ENCODE data around the gene TEX36.

DNA sequence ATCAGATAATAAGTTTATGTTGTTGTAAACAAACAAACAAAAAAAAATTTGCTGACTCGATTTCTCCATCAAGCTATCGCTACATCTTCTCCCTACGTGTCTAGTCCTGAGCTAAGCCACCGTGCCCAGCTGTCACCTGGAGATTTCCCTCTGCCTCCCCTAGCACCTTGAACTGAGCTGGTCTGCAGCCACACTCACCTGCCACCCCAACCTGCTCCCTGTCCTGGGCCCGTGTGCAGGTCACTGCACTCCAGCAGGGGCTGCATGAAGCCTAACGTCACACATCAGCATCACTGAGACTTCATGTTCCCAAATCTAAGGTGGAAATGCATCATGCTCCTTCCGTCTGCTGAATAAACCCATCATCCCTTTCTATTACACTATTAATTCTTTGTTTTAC lies 44.4 kb downstream of the TEX36 start:
- TF ChIP-seq, protein P1, sequence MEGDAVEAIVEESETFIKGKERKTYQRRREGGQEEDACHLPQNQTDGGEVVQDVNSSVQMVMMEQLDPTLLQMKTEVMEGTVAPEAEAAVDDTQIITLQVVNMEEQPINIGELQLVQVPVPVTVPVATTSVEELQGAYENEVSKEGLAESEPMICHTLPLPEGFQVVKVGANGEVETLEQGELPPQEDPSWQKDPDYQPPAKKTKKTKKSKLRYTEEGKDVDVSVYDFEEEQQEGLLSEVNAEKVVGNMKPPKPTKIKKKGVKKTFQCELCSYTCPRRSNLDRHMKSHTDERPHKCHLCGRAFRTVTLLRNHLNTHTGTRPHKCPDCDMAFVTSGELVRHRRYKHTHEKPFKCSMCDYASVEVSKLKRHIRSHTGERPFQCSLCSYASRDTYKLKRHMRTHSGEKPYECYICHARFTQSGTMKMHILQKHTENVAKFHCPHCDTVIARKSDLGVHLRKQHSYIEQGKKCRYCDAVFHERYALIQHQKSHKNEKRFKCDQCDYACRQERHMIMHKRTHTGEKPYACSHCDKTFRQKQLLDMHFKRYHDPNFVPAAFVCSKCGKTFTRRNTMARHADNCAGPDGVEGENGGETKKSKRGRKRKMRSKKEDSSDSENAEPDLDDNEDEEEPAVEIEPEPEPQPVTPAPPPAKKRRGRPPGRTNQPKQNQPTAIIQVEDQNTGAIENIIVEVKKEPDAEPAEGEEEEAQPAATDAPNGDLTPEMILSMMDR (conservative IDR thresholded peaks at IDR 0.05; ENCODE audit: low read depth, low read length): no peak
- no peak for TF ChIP-seq EZH2 (IDR thresholded peaks at IDR 0.05; ENCODE audit: borderline replicate concordance, low read depth, low read length, poor library complexity, severe bottlenecking)
